ENCODE results near the gene ZP1.

Gene ZP1

GRCh38 chr11:60859616-60860250, 7.6 kb upstream of the ZP1 start:
- no peak for DNase-seq

GRCh38 chr11:60860943-60861342, 6.4 kb upstream of the ZP1 start:
- no peak for DNase-seq

DNA sequence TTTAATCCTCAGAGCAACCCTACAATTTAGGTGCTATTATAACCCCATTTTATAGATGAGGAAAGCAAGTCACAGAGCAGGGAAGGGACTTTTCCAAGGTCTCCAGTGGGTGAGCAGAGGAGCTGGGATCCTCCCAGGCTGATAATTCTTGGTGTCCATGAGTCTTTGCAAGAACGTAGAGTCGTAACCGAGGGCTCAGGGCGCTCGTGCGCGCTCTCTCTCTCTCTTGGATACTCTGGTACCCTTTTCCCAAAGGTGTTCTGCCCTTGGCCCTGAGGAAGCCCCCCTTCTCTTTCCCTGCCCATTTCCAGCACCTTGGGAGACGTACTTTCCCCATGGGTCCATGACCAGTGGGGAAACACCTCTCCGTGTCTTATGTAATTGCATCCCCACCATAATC, 5.2 kb upstream of the ZP1 start:
- no peak for DNase-seq

DNA sequence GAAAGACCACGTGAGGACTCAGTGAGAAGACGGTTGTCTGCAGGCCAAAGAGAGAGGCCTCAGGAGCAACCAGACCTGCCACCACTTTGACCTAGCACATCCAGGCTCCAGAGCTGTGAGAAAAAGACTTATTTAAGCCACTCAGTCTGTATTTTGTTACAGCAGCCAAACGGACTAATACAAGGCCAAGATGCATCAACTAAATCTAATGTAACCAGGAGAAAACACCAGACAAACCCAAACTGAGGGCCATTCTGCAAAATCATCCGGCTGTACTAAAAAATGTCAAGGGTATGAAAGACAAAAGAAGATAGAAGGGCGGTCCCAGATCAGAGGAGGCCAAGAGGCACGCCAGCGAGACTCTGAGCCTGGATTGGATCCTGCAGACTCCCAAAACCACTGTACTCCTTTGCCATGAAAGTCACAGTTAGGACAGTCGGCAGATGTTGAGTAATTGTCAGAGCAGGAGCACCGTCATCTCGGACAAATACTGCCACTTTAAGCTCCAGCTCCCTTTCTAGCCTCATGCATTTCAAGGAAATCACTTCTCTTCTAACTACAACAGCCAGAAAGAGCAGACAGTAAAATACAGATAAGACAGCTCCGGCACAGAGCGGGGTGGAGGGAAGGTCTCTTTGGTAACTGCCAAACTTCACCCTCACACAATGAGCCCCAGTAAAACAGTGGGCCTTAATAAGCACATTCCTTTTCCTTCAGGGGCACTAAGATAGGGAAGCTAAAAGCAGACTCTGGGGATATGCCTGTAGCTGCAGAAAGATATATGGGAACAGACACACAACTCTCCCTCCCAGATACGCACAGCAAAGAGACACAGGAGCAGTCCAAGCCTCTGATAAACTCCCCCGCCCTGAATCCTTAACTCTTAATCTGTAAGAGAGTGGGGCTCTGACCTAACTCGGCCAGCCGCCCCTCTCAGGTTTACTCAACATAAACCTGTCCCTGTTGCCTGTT, 3.5 kb upstream of the ZP1 start:
- DNase-seq, result no peak

DNA sequence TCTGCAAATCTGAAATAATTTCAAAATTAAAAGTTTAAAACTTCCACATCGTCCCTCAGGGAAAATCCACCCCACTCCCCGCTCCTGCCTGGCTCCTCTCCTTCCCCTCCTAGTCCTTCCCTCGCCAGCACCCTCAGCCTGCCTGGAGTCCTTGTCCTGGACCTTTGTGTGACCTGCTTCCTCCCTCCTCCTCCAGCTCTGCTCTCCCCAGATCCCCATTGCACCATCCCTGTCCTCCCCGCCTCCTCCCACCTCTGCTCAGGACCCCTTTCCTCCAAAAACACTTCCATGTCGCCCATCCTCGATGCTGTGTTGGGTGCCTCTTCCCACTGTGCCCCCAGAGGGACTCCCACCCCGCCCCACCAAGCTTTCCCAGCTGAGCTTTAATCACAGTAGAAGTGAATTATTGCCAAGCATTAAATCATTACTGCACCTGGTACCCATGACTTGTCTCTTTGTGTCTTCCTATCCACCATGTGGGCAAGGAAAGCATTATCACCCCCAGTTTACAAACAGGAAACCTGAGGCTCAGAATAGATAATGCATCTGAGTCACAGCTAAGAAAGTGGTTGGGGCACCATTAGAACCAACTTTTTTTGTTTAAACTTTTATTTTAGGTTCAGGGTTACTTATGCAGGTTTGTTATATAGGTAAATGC, 2.4 kb upstream of the ZP1 start:
- DNase-seq, result no peak

- DNase-seq, result no peak
Observed at GRCh38 chr11:60867871-60868681, 734 bp downstream of the ZP1 start.

DNA sequence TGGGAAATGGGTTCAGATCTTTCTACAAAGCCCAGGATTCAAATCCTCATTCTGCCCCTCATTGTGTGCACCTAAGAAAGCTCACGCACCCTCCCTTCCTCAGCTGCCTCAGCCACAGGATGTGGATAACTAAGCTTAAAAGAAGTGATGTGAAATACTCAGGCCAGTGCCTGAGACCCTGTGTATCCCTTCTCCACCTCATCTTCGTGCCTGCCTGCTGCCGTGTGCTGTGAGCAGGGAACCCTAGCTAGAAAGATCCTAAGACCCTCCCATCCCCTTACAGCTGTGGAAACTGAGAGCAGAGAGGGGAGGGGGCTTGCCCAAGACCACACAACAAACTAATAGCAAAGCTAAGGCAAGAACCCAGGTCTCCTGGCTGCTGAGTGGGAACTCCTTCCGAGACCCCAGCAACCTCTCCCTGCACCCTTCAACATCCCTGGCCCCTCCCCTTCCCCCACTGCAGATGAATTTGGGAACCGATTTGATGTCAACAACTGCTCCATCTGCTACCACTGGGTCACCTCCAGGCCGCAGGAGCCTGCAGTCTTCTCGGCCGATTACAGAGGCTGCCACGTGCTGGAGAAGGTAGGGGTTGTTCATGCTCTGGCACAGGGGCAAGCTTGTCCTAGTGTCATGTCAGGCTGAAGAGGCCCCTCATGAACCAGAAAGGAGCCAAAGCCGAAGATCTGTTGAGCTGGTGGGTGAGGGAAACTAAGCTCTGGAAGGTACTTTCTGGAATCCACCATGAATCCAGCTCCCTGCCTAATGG, 1.5 kb downstream of the ZP1 start:
- DNase-seq, result no peak

- no peak for DNase-seq
Observed at GRCh38 chr11:60869451-60869825, 2.1 kb downstream of the ZP1 start.

DNA sequence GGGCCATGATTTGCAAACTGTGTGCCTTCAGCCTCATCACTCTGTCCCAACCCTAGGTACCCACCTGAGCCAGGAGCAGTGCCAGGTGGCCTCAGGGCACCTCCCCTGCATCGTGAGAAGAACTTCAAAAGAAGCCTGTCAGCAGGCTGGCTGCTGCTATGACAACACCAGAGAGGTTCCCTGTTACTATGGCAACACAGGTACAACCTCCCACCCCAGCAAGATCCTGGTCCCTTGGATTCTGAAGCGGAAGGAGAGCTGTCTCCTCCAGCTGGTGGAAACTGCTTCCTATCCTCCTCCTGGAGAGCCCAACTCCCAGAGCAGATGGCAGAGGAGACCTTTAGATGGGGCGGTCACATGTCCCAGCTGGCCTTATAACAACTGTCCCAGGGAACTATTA, 2.9 kb downstream of the ZP1 start:
- peak; percentile 68 for DNase-seq

- DNase-seq, result no peak
Observed at GRCh38 chr11:60870733-60871377, 3.5 kb downstream of the ZP1 start.

- DNase-seq, result no peak
Observed at GRCh38 chr11:60871378-60872061, 4.2 kb downstream of the ZP1 start.

DNA sequence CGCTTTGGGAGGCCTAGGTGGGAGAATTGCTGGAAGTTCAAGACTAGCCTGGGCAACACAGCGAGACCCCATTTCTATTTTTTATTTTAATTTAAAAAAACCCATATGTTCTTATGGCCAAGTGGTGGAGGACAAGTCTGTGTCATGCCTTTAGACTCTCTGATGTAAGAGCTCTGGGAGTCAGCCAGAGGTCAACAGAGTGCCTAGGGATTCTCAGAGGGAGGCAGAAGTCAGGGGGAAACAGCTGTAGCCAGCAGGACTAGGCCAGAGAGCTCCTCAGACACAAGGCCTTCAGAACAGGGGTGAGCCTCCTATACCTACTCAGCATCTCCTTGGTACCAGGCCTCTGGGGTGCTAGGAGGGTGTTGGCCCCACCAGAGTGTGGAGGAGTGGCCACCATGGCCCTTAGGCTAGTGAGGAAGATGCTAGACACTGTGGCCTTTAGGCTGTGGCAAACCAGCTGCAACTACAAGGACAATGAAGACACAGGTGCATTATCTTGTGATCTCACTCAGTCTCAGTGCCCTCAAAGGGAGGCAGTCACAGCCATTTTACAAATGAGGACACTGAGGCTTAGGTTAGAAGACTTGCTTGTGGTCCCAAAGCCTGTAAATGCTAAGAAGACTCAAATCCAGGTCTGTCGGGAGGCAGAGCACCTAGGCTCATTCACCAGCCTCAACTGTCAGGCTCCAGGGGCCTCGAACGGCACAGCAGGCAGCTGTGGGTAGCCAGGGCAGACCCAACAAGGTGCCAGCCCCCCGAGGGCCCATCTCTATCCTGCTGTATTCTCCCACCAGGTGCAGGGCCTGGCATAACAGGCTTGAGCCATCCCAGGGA, 5.0 kb downstream of the ZP1 start:
- DNase-seq, result no peak

DNA sequence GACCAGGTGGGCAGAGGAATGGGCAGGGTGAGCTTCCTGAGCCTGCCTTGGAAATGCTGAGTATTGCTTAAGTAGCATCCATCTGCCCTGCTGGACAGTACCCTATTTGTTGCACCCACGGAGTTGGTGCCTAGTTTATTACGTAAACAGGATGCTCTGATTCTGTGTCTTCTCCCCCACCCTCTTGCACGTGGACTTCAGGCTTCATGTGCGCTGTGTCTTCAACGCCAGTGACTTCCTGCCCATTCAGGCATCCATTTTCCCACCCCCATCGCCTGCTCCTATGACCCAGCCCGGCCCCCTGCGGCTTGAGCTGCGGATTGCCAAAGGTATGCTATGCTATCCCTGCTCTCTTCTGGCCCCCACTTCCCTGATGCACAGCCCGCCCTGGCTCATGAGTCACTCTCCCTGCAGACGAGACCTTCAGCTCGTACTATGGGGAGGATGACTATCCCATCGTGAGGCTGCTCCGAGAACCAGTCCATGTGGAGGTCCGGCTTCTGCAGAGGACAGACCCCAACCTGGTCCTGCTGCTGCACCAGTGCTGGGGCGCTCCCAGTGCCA, 5.7 kb downstream of the ZP1 start:
- DNase-seq, result no peak

GRCh38 chr11:60873533-60873932, 6.2 kb downstream of the ZP1 start:
- no peak for DNase-seq

DNA sequence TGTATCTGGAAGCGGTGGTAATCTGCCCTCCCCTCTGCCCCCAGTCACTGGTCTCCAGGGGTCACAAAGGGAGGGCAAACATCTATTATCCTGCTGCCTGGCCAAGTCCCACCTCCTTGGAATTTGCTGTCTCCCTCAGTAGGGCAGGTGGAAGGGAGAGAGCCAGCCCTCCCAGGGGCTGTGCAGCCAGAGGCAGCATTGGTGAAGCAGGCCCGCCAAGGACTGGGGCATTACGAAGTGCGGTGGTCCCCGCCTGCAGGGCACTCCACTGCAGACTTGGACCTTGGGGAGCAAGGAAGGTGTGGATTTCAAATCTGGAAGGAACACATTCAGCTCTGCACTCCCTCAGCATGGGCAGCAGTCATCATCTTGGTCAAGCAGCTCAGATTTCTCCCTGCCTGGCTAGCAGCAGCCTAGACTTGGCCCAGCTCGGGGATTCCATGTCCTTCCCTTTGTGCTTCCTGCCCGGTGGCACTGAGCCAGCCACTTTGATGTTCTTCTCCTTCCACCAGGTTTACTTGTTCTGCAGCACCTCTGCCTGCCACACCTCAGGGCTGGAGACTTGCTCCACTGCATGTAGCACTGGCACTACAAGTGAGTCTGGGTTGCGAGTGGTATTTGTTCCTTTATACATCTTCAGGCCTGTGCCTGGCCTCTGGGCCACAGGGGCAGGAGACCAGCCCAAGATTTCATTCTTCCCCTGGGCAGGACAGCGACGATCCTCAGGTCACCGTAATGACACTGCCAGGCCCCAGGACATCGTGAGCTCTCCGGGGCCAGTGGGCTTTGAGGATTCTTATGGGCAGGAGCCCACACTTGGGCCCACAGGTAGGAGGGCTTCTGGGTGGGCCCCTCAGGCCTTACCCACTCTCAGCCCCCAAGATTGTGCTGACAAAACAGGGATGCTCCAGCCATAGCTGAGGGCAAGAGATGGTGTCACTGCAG, 7.4 kb downstream of the ZP1 start:
- no peak for DNase-seq

- DNase-seq, result no peak
Observed at GRCh38 chr11:60875366-60876167, 8.2 kb downstream of the ZP1 start.

- no peak for DNase-seq
Observed at GRCh38 chr11:60876168-60876485, 8.8 kb downstream of the ZP1 start.
